T follicular helper cell (primary cell): Measurements from ENCODE around the gene SAMD9L.
A peak's percentile ranks its signal among the peaks of the same experiment; 100 is the strongest.
"Not testable (repeated sequence)": the region's sequence is repeated elsewhere in the genome, so short reads cannot be mapped to it uniquely, and the experiment has no call there.

Source experiments
- DNase-seq: peaks from one replicate; pipeline ENCODE4 v3.0.0-alpha.2; 2020; ENCODE audit warnings: low read depth

Gene SAMD9L

DNA sequence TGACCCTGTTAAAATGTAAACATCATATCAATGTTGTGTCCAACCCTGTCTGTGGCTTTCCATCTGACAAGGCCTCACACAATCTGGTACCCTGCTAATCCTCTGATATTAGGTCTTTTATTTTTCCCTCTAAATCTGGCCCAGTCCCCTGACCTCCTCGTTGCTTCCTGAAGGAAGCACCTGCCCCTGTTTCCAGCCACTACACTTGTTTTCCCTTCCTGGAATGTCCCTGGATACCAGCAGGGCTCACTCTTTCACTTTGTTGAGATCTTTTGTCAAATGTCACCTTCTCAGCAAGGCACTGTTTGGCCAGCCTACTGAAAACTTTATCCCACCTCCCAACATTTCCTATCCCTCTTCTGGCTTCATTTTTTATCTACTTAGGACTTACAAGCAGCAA is 2.1 kb downstream of the SAMD9L start:
- DNase-seq, result no peak

DNA sequence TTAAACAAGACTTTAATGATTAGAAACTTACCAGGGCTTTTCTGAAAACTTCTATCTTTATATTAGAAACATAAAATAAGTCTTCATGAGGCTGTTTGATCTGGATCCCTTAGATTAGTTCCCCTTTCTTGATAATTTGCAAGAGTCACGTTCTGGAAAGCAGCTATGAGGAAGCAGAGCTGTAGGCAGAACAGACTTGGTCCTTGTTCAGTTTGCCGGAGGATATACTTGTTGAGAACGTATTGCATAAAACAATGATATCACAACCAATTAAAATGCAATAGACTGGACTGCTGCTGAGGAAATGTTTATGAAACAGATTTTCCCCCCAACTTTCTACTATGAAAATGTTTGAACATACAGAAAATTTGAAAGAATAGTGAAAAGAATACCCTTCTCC is 2.8 kb downstream of the SAMD9L start:
- DNase-seq, result no peak

DNA sequence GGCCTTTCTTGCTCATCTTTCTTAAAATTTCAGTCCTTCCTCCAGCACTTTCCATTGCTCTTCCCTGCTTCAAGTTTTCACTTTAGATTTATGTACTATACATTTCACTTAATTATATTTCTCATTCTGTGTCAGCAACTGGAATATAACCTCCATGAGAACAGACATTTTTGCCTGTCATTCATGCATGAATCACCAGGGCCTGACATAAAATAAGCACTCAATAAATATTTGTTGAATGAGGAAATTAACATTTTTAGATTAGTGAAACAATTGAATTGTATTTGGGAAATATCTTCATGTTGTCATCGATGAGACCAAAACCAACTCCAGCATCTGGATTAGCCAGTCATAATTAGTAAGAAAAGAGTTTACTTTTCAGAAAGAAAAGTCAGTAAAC is 6.1 kb downstream of the SAMD9L start:
- no peak for DNase-seq

DNA sequence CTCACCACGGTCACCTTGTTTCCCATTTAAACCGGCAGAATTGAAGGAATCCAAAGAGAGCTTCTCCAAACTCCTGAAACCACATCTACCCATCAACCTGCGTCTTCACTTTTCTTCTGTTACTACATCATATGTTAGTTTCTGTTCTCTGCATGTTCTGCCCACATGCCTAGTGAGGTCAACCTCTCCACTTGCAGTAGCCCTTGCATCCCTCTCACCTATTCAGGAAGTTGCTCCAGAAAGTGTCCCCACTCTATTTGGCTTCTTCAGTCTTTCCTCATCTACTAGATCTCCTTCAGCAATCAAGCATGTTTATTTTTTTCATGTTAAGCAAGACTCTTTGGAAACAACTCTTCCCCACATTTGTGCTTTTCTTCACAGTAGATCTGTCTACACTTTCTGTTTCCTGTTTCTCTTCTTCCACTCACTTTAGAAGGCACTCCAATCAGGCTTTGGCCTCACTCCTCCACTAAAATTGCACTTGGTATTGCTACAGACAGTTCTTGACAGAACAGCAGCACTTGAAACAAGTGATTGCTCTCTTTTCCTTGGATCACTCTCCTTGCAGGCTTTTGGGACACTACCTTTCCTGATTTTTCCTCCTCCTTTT is 7.5 kb downstream of the SAMD9L start:
- no peak for DNase-seq

DNA sequence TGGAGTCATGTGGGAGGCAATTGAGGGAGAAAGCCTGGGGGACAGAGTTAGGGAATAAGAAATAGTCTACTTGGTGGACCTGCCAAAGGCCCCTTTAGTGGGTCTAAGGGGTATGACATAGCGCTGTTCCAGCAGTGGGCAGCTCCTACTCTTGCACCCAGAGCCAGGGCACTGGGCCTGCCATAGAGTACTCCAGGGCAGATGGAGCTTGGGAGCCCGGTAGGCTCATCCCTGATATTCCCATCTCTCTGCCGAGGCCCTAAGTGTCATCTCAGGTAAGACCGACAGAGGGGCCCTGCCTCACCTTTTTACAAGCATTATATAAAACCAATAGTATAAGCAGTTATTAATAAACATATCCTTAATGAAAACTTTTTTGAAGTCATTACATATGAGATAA is 9.6 kb downstream of the SAMD9L start:
- DNase-seq, result no peak

DNA sequence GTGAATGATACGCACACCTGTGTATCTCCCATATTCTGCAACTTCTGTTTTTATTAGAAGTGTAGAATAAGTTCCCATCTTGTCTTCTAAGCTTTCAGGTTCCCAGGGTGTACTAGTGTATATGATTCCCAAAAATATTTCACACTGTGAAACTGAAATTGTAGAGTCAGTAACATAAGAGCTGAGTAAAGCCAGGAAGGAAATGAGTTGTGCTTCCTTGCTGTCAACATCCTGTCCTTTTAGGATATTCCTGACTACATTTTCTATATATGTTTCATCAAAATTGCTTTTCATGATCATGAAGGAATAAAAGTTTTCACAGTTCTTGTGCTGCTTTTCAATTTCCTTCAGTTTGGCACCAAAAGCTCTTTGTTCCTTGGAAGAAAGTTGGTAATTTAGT is 15.2 kb downstream of the SAMD9L start:
- no peak for DNase-seq

DNA sequence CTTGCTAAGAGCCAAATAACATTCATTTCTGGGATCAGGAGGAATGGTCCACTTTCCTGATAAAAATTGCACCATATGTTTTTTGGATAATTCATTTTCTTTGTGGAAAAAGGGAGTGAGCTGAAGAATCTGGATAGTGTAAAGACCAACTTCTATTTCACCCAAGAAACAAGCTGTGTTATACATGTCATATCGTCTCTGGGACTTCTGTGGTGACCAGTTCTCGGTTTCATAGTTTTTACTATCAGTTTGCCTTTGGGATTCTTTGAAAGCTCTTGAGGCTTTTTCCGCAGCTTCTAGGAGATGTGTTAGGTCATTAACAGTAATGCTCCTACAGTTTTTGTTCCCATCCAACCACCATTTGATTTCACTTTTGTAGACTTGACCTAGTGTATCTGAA is 16.0 kb downstream of the SAMD9L start:
- no peak for DNase-seq

DNA sequence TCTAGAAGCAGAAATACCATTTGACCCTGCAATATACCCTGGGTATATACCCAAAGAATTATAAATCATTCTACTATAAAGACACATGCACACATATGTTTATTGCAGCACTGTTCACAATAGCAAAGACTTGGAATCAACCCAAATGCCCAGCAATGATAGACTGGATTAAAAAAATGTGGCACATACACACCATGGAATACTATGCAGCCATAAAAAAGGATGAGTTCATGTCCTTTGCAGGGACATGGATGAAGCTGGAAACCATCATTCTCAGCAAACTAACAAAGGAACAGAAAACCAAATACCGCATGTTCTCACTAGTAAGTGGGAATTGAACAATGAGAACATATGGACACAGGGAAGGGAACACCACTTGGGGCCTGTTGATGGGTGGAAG is 21.2 kb downstream of the SAMD9L start:
- not testable (repeated sequence) for DNase-seq

DNA sequence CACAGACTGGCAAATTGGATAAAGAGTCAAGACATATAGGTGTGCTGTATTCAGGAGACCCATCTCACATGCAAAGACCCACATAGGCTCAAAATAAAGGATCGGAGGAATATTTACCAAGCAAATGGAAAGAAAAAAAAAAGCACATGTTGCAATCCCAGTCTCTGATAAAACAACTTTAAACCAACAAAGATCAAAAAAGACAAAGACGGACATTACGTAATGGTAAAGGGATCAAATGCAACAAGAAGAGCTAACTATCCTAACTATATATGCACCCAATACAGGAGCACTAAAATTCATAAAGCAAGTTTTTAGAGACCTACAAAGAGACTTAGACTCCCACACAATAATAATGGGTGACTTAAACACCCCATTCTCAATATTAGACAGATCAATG is 24.7 kb downstream of the SAMD9L start:
- not testable (repeated sequence) for DNase-seq

DNA sequence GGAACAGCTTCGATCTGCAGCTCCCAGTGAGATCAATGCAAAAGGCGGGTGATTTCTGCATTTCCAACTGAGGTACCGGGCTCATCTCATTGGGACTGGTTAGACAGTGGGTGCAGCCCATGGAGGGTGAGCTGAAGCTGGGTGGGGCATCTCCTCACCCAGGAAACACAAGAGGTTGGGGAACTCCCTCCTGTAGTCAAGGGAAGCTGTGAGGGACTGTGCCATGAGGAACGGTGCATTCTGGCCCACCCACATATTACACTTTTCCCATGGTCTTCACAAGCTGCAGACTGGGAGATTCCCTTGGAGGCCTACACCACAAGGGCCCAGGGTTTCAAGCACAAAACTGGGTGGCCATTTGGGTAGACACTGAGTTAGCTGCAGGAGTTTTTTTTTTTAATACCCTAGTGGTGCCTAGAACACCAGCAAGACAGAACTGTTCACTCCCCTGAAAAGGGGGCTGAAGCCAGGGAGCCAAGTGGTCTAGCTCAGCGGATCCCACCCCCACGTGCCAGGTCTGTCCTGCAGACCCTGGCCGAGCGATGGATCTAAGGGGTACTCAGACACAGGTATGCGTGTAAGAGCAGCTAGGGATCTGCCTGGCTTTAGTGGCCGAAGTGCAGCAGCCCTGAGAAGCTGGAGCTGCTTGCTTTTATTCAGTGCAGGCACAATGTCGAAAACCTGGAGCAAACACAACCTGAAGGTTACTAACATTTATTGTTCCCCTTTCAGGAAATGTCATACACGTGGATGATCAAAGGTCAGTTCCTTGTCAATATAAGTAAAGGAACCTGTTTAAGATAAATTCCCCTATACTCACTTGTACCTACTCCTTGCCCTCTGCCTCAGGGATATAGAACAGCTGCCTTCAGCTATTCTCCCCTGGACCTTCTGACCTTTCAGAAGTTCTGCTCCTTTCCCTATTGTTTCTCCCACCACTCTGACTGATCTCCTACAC is 27.3 kb downstream of the SAMD9L start:
- no peak for DNase-seq

DNA sequence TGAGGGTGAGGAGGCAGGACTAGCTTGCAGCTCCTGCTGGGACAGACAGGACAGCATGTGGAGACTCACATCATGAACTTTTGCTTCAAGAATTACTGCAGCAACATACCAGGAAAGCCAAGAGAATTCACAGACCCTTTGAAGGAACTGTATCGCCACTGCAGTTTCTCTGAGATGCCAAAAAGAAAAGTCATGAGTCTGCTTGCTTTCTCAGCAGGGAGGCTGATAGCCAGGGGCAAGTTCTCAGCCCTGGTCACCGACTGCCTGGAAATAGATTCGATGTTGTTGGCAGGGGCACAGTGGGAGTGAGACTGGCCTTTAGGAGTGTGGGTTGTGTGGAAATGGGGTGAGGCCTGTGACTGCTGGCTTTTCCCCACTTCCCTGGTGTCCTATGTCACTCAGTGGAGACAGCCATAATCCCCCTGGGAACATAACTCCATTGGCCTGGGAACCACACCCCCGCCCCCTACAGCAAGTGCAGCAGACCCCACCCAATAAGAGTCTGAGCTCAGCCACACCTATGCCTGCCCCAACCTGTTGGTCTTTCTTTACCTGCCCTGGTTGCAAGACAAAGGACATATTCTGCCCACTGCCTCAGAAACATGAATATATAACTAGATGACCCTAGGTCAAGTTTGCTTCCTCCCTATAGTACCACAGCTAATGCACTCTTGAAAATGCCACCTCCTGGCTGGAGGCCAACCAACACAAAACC is 28.8 kb downstream of the SAMD9L start:
- DNase-seq, result no peak

DNA sequence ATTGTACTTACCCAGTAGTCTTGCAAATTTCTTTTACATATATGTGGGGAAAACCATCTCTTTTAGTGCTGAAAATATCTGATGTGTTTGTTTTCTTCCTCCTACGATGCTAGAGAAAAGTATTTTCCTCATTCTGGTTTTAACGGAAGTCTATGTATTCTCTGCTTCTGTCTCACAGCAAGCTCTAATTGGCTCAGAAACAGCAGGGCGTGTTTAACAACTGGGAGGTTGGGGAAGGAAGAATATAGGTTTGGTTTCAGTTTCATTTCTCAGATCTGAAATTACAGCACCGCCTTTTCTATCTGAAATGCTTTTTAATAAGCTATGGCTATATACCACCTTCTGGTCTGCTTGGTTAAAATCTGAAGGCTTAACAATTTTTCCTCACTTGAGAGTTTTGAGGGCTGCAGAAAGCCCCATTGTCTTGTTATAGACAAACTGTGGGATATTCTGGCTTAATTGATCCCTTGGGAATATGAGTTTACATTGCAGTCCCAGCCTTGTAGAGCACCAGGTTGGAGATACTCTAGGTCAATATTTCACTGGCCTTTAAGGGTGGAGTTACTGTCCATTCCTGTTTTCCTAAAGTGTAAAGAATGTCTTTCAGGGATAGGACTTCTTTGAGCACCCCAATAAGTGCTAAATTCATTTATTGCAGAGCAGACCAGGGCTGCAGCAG is 30.2 kb downstream of the SAMD9L start, which contains the start of gene SAMD9:
Gene SAMD9 (minus strand): TSS at position 128 of the 679 bp plus-strand sequence. CDS start 11,882 bp downstream, outside the sequence.
- peak; percentile 55 for DNase-seq

DNA sequence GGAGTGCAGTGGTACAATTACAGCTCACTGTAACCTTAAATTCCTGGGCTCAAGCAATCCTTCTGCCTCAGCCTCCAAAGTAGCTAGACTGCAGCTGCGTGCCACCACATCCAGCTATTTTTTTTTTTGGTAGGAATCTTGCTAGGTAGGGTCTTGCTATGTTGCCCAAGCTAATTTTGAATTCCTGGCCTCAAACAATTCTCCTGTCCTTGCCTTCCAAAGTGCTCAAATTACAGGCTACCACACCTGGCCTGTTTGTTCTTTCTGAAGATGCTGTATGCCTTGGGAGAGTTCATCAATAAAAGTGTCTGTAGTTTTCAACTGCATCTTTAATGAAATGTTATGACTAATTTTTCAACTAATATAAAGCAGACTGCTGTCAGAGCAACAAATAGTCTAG is 30.9 kb downstream of the SAMD9L start:
- DNase-seq, result no peak

DNA sequence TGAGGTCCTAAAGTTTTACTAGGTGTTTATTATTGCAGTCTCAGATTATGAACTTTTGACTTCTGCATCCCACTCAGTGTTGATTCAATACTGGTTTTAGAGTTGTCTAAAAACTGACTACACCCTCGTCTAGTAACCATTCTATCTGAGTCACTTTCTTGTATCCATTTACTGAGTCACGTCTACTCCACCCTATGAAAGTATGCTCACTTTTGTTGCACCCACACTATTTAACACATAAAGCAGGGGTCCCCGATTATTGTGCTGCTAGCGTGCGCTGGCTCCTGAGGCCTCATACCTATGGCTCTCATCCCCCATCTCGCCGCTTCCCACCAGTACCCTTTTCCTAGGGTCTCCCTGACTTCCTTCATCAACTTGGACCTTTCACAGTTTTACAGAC is 32.4 kb downstream of the SAMD9L start:
- no peak for DNase-seq

DNA sequence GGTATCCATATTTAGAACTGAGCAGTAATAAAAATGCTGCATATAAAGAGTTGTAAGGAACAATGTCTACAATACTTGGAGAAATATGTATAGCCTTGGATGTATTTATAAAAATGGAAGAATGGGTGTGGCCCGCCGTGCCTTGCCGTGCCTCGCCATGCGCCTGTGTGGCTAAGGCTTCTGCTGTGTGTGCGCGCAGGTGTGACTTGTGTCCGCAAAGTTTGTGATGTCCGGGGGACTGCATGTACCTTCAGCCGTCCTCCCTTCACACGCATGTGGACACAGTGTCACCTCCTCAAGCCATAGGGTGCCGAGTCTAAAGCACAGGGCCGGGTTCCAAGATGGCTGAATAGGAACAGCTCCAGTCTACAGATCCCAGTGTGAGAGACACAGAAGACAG is 40.2 kb downstream of the SAMD9L start:
- DNase-seq, result no peak

DNA sequence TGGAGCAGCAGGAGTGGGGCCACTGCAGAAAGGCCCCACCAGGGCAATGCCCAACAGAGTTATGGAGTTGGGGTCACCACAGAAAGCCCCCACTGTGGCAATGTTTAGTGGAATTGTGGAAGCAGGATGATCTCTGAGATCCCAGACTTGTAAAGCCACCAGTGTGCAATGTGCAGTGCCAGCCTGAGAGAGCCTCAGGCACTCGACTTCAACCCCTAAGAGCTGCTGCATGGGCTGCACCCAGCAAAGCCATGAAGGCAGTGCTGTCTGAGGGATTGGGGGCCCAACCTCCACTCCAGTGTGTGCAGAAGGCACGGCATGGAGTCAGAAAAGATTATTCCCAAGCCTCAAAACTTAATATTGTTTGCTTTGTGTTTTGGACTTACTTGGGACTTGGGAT is 50.8 kb downstream of the SAMD9L start:
- DNase-seq, result no peak

DNA sequence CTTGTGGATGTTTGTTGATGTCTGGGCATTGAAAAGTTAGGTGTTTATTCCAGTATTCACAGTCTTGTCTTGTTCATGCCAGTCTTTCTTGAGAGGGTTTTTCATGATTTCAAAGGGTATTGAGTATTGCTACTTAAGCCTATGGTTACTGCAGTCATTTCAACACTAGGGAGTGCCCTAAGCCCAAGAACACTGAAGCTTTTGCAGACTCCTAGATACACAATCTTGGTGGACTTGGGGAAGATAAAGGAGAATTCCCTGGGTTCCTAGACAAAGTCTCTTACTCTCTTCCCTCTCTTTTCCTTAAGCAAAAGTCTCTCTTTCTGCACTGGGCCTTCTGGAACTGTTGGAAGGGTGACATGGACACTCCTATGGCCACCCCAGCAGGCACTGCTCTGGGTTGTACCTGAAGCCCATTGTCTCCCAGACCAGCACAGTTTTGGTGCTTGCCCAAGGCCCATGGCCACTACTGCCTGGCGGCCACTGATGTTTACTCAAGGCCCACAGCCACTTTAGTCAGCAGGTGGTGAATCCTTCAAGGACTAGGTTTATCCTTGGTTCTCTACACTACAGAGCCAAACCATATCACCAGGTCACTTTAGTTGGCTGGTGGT is 55.3 kb downstream of the SAMD9L start:
- no peak for DNase-seq
